DLD1 (cell line): ENCODE results near the gene LCAT.
"Not testable (repeated sequence)": the region's sequence is repeated elsewhere in the genome, so short reads cannot be mapped to it uniquely, and the experiment has no call there.

Source experiments
- in situ Hi-C: cut with HindIII; loops from 2 replicates; pipeline ENCODE4 v1.10.0; 2017; ENCODE audit warnings: low sequenced_read_pairs

LCAT gene

GRCh38 chr16:67948015-67948414, 4.1 kb upstream of the LCAT start:
- in situ Hi-C loops: no loop called here

DNA sequence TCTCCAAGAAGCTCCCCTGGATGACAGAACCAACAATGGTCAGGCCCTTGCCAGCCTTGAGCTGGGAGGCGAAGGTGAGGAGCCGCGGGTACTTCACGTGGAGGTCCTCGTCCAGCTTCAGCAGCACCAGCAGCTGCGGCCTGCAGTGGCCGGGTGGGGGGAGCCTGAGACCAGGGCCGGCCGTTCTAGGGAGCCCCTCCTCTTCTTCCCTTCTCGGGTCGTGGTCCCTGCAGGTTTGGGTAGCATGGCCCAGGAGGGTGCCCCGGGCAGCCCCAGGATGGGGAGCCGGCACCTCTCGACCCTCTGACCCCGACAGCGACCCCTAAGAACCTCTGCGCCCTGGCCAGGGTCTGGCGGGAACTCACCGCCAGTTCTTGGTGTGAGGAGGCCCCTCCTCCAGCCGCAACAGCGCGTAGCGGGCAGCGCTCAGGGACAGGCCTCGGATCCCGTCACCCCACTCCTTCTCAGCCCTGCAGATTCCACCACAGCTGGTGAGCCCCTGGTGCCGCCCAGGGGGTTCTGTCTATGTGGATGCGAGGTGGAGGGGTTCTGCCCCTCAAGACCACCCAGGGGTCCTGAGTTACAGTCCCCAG, 3.1 kb upstream of the LCAT start:
- in situ Hi-C loops: no loop called here

GRCh38 chr16:67946128-67946569, 2.2 kb upstream of the LCAT start:
- in situ Hi-C loops: no loop called here

DNA sequence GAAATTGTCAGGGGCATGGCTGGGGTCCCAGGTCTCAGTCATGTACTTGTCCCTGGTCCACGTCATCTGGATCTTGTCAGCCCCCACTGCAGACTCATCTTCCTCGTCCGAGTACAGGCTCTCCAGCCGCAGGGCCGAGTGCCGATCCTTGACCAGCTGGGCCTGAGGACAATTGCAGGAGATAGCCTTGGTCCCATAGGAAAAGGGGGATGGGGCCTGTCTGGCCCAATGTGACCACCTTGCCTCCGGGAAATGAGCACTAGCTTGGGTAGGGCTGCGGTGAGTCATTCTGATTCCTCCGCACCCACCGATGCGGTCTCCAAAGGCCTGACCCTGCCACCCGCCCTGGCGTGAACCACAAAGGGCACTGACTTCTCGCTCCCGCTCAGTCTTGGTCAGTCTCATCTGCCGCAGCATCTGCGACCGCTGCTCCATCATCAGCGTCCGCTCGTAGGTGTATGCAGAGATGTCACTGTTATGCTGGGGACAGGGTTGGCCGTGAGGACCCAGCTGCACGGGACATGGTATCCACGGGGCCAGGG, 1.5 kb upstream of the LCAT start:
- in situ Hi-C loops: no loop called here

DNA sequence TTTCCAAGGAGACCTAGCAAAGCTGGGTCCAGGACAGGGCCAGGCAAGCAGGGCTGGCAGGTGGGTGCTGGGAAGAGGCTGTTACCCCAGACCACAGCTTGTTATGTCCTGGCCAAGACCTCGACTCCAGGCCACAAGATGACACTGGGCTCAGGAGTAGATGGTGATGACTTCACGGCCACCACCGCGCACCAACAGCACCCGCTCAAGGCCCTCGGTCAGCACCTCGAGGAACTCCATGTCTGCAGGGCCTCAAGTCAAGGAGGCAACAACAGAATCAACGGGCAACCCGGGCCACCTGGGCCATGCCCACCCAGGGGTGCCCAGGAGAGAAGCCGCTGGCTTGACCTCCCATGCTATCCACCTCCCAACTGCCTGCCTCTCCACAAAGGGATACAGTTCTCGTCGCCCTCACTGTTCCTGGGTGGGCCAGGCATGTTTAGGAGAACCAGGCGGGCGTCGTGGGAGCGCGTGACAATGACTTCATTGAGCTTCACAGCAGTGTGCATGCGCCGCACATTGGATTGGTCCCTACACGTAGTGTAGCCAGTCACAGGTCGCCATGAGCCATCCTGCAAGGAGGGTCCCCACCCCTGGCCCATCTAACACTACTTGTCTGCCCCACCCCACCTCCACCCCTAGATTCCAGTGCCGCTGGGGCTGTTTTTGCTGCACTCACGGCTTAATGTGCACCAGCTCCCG, 921 bp upstream of the LCAT start:
- in situ Hi-C loops: no loop called here

- in situ Hi-C loops: no loop called here
Measured at GRCh38 chr16:67943256-67943618, 683 bp downstream of the LCAT start.

- in situ Hi-C loops: no loop called here
Measured at GRCh38 chr16:67942510-67943255, 1.2 kb downstream of the LCAT start.

DNA sequence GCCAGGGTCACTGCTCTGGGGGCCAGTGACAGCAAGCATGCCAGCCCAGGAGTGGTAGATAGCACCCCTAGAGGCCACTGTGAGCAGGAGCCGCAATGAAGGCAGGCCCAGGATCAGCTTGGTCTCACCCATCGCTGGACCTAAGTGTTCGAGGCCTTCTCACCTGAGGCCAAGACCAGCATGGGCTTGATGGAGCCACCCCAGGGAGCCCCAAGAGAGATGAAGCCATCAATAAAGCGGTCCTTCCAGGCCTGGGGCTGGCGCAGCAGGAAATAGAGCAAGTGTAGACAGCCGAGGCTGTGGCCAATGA, 1.8 kb downstream of the LCAT start:
- in situ Hi-C loops: no loop called here

DNA sequence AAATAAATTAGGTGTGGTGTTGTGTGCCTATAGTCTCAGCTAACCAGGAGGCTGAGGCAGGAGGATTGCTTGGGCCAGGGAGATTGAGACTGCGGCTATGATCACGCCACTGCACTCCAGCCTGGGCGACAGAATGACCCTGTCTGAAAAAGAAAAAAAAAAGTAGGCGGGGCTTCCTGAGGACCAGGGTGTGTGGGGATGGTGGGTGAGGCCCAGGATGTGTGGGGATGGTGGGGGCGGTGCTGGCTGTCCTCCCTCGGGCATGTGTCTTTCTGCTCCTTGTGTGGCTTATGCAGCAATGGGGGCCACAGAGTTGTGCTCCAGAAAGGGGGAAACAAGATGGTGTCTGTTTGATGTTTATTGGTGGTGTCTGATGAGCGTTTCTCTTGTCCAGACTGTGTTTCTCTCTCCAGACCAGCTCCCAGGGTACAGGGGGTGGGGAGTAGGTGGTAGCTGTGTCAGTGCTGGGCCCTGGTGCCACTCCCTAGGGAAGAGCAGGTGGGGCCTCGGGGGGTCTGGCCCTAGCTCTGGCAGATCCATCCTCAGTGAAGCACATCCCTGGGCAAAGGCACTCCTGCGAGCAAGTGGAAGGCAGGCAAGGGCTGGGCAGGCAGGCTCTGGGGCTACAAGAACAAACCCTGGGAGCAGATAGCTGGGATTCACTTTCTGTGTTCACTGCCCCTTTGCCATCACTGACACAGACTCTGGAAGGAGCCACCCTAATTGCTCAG, 2.3 kb downstream of the LCAT start:
- in situ Hi-C loops: no loop called here

DNA sequence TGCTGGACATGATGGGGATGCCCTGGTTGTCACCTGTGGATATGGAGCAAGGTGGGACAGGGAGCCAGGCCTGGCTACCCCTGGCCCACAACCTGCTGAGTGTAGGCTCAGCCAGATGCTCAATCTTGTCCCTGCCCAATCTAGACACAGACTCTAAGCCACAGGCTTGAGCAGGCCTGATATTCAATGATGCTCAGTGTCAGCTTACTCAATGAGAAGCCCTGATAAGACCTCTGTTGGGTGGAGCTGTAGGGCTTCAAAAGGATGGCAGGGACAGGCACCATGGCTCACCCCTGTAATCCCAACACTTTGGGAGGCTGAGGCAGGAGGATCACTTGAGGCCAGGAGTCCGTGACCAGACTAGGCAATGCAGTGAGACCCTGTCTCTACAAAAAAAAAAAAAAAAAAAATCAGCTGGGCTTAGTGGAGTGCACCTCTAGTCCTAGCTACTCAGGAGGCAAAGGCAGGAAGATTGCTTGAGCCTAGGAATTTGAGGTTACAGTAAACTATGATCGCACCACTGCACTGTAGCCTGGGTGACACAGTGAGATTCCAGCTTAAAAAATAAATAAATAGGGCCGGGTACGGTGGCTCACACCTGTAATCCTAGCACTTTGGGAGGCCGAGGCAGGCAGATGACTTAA, 3.4 kb downstream of the LCAT start:
- in situ Hi-C loops: no loop called here

GRCh38 chr16:67939507-67940445, 4.1 kb downstream of the LCAT start:
- in situ Hi-C loops: no loop called here

GRCh38 chr16:67937713-67938112, 6.2 kb downstream of the LCAT start:
- in situ Hi-C loops: not testable (repeated sequence)

DNA sequence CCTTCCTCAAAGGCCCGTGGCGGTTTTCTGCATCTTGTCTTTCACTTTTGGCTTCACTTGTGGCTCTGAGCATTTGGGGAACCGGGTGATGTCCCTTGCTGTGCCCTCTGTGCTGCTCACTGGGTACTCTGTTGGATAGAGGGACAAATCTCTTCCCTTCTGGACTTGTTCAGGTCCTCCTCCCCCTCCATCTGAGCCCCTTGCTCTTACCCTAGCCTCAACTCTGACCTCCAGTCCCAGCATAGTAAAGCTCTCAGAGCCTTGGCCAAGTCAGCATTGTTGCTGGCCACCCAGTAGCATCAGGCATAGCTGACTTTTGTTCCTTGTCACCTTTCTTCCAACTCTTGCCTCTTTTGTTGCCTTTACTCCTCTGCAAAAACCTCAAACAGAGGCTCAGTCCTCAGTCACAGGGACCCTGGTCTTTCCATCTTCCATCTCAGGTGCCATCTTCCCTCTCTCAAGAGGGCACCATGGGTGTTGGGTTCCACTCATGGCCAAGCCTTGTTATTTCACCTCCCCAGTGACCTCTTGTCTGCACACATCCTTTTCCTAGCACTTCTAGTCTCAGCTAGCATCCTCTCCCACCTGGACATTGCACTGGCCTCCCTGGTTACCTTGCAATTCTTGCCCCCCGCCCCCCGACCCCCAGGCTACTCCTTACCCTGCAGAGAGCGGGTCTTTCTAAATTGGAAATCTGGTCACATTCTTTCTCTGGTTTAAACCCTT, 6.9 kb downstream of the LCAT start:
- in situ Hi-C loops: no loop called here

DNA sequence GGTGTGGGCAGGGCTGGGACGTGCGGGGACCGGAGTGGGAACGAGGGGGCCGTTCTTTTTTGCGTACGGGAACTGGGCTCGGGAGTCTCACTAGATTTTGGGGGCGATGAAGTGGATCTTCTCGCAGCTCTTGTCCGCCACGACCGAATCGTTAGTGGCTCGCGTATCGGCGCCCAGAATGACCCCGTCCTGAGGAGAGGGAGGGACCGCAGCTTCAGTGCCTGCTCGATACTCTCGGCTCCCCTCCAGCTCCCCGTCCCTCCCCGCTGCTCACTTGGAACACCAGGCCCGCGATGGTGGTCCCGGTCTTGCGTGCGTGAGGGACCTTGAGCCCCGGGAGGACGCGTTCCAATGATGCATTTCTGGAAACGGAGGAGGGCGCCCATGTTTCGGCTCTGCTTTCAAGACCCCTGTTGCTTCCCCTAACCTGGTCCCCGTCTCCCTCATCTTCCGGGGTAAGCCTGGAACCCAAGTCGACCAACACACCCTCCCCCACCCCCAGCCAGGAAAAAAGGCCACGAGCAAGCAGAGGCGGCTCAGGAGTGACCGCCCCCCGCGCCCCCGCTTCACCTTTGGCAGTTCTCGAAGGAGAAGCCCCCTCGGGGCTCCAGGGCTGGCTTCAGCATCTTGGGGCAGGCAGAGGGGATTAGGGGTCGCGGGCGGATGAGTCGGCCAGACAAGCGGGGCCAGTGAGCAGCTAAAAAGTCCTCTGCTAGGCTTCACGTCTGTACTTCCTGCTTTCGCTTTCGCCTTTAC, 7.6 kb downstream of the LCAT start, which contains the start of gene PSMB10:
Gene PSMB10, minus strand, starts transcription at position 727 of the 756 bp plus-strand sequence. Its CDS starts 101 bp downstream, at position 626.
- in situ Hi-C loops: no loop called here

DNA sequence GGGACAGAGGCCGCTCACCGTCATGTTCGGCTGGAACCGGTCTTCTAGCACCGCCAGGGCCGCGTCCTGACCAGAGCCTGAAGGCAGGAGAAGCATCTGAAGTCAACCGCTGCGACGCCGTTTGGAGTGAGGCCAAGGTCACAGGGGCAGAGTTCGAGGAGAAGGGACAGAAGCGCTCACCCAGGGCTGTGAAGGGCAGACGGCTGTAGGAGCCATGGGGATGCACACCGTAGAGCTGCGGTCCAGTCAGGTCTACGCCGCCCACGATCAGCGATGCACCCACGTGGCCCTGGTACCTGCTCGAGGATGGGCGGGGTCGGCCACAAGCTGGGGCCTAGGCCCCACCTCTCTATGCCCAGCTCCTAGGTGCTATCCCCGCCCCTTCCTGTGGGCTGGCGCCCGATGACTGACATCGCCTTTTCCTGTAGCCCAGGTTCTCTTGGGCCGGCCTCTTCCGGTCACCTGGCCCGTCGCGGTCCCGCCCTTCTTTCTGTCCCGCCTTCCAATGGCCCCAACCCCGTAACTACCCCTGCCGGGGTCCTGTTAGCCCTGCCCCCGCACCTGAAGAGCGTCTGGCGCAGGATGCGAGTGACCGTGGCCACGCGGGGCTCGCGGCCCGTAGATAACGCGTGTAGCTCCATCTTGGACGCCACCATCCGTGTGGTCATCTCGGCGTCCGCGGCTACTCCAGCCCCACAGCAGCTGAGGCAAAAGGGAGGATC, 8.4 kb downstream of the LCAT start:
- in situ Hi-C loops: no loop called here

DNA sequence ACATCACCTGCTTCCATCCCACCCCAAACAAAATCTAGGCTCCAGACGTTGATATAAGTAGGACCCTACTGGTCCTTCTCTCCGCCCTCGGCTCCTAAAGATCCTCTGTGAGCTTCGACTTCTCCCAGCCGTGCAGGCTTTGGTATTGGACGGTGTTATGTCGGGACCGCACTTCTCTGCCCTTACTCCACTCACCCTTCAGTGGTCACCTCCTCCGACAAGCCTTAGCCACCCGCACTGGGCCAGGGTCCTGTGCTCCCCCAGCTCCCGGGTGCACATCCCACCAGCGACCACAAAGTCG, 8.9 kb downstream of the LCAT start:
- in situ Hi-C loops: no loop called here

DNA sequence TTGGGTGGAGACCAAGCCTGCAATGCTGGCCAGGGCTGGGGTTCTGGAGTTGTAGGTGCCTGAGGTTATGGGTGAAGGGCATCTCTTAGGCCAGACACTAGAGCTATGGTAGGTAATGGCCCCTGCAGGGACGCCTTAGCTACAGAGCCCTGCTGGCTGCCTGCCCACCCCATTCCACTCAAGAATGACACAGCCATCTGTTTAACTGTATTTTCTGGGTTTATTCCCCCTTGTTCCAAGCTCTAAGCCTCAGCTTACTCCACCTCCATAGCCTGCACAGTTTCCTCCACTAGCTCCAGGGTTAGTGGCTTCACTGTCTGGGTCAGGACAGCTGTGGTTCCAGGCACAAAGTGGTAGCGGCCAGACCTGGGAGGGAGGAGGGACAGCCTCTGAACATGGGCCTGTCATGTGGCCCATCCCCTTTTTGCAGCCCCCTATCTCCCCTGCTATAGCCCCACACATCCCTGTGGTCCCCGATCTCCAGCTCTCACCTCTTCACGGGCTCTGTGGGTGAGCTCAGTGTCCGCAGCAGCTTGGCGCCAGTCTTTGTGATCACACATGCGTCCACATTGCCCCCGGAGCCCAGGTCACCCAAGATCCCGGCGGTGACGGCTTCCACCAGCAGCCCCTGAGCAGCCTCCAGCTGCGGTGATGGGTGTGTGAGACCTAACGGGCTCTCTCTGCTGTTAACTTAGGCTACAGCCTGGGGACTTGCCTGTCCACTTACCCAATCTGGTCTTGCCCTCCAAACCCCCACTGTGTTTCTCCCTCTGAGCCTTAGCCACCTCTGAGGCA, 9.4 kb downstream of the LCAT start:
- in situ Hi-C loops: no loop called here
